Activated naive CD8-positive, alpha-beta T cell (primary cell): ENCODE measurements around the gene DUSP6.
A peak's percentile ranks its signal among the peaks of the same experiment; 100 is the strongest.

Source experiments
- H3K27ac Mint-ChIP-seq: one replicate; pipeline ENCODE4 v1.8.0; 2021; ENCODE audit warnings: mixed read lengths
- H3K27me3 Mint-ChIP-seq: one replicate; pipeline ENCODE4 v1.8.0; 2021; ENCODE audit warnings: mixed read lengths
- H3K36me3 Mint-ChIP-seq: one replicate; pipeline ENCODE4 v1.8.0; 2021; ENCODE audit warnings: mixed read lengths
- H3K4me1 Mint-ChIP-seq: one replicate; pipeline ENCODE4 v1.8.0; 2021; ENCODE audit warnings: low read depth, mixed read lengths
- H3K4me3 Mint-ChIP-seq: one replicate; pipeline ENCODE4 v1.8.0; 2021; ENCODE audit warnings: mild to moderate bottlenecking, mixed read lengths
- H3K9me3 Mint-ChIP-seq: one replicate; pipeline ENCODE4 v1.8.0; 2021; ENCODE audit warnings: low read depth, mixed read lengths

The DUSP6 gene

GRCh38 chr12:89350630-89351488 is 1.4 kb downstream of the DUSP6 start:
- Mint-ChIP-seq H3K4me1 (peaks cover 63% of the 10 kb centered on the region), H3K36me3 (no peaks in the 10 kb centered on the region), H3K27me3 (peaks cover 2% of the 10 kb centered on the region), H3K9me3 (no peaks in the 10 kb centered on the region), H3K27ac (peak overlapping the region; percentile 70), H3K4me3 (peak overlapping the region; percentile 95)

GRCh38 chr12:89350260-89350629 is 2.1 kb downstream of the DUSP6 start:
- Mint-ChIP-seq H3K36me3 (no peaks in the 10 kb centered on the region), H3K27me3 (peaks cover 3% of the 10 kb centered on the region), H3K9me3 (no peaks in the 10 kb centered on the region), H3K27ac (no peak overlapping the region), H3K4me1 (peaks cover 60% of the 10 kb centered on the region), H3K4me3 (peak overlapping the region; percentile 95)

- H3K27me3 Mint-ChIP-seq, result peaks cover 4% of the 10 kb centered on the region
- no peaks in the 10 kb centered on the region for H3K9me3 Mint-ChIP-seq
- H3K36me3 Mint-ChIP-seq, result no peaks in the 10 kb centered on the region
- no peak overlapping the region for H3K27ac Mint-ChIP-seq
- H3K4me3 Mint-ChIP-seq, result peak overlapping the region; percentile 95
- peaks cover 56% of the 10 kb centered on the region for H3K4me1 Mint-ChIP-seq
Observed at GRCh38 chr12:89349814-89350213, 2.5 kb downstream of the DUSP6 start.

- H3K36me3 Mint-ChIP-seq, result no peaks in the 10 kb centered on the region
Observed at GRCh38 chr12:89348894-89349699, 3.2 kb downstream of the DUSP6 start.

GRCh38 chr12:89347325-89347829 is 4.9 kb downstream of the DUSP6 start:
- Mint-ChIP-seq H3K4me3 (no peak overlapping the region), H3K4me1 (peaks cover 44% of the 10 kb centered on the region), H3K27ac (no peak overlapping the region), H3K36me3 (no peaks in the 10 kb centered on the region), H3K9me3 (no peaks in the 10 kb centered on the region), H3K27me3 (peaks cover 7% of the 10 kb centered on the region)

More at GRCh38 chr12:89348894-89349699, 3.2 kb downstream of the DUSP6 start:
- Mint-ChIP-seq H3K27ac (no peak overlapping the region), H3K27me3 (peaks cover 6% of the 10 kb centered on the region), H3K4me3 (peak overlapping the region; percentile 95), H3K4me1 (peaks cover 50% of the 10 kb centered on the region), H3K9me3 (no peaks in the 10 kb centered on the region)

- Mint-ChIP-seq H3K27me3 (peaks cover 7% of the 10 kb centered on the region), H3K9me3 (no peaks in the 10 kb centered on the region), H3K4me3 (peak overlapping the region; percentile 53), H3K27ac (no peak overlapping the region), H3K4me1 (peaks cover 39% of the 10 kb centered on the region), H3K36me3 (no peaks in the 10 kb centered on the region)
Observed at GRCh38 chr12:89346741-89347324, 5.5 kb downstream of the DUSP6 start.

GRCh38 chr12:89345830-89346740 is 6.2 kb downstream of the DUSP6 start:
- H3K36me3 Mint-ChIP-seq, result no peaks in the 10 kb centered on the region
- no peak overlapping the region for H3K27ac Mint-ChIP-seq
- peak overlapping the region; percentile 53 for H3K4me3 Mint-ChIP-seq
- no peaks in the 10 kb centered on the region for H3K9me3 Mint-ChIP-seq
- peaks cover 7% of the 10 kb centered on the region for H3K27me3 Mint-ChIP-seq
- H3K4me1 Mint-ChIP-seq, result peaks cover 38% of the 10 kb centered on the region

- H3K4me3 Mint-ChIP-seq, result no peak overlapping the region
- H3K27ac Mint-ChIP-seq, result no peak overlapping the region
- H3K27me3 Mint-ChIP-seq, result peaks cover 5% of the 10 kb centered on the region
- peaks cover 31% of the 10 kb centered on the region for H3K4me1 Mint-ChIP-seq
- H3K36me3 Mint-ChIP-seq, result no peaks in the 10 kb centered on the region
- no peaks in the 10 kb centered on the region for H3K9me3 Mint-ChIP-seq
Observed at GRCh38 chr12:89345376-89345775, 6.9 kb downstream of the DUSP6 start.

GRCh38 chr12:89344862-89345202 is 7.5 kb downstream of the DUSP6 start:
- no peaks in the 10 kb centered on the region for H3K9me3 Mint-ChIP-seq
- no peak overlapping the region for H3K27ac Mint-ChIP-seq
- peaks cover 28% of the 10 kb centered on the region for H3K4me1 Mint-ChIP-seq
- no peak overlapping the region for H3K4me3 Mint-ChIP-seq
- H3K27me3 Mint-ChIP-seq, result peaks cover 5% of the 10 kb centered on the region
- H3K36me3 Mint-ChIP-seq, result no peaks in the 10 kb centered on the region

- Mint-ChIP-seq H3K27ac (no peak overlapping the region), H3K4me1 (peaks cover 26% of the 10 kb centered on the region), H3K36me3 (no peaks in the 10 kb centered on the region), H3K4me3 (no peak overlapping the region), H3K9me3 (no peaks in the 10 kb centered on the region), H3K27me3 (peaks cover 5% of the 10 kb centered on the region)
Observed at GRCh38 chr12:89344043-89344861, 8.0 kb downstream of the DUSP6 start.

- Mint-ChIP-seq H3K4me1 (peaks cover 21% of the 10 kb centered on the region), H3K27ac (no peak overlapping the region), H3K36me3 (no peaks in the 10 kb centered on the region), H3K4me3 (no peak overlapping the region), H3K27me3 (peaks cover 5% of the 10 kb centered on the region), H3K9me3 (no peaks in the 10 kb centered on the region)
Observed at GRCh38 chr12:89343127-89343526, 9.2 kb downstream of the DUSP6 start.

GRCh38 chr12:89340861-89341260 is 11.4 kb downstream of the DUSP6 start:
- peaks cover 5% of the 10 kb centered on the region for H3K27me3 Mint-ChIP-seq
- no peak overlapping the region for H3K4me3 Mint-ChIP-seq
- no peak overlapping the region for H3K27ac Mint-ChIP-seq
- H3K4me1 Mint-ChIP-seq, result peaks cover 4% of the 10 kb centered on the region
- no peaks in the 10 kb centered on the region for H3K9me3 Mint-ChIP-seq
- H3K36me3 Mint-ChIP-seq, result no peaks in the 10 kb centered on the region

GRCh38 chr12:89339526-89339925 is 12.8 kb downstream of the DUSP6 start:
- no peak overlapping the region for H3K27ac Mint-ChIP-seq

More at GRCh38 chr12:89339526-89339925, 12.8 kb downstream of the DUSP6 start:
- Mint-ChIP-seq H3K4me3 (no peak overlapping the region), H3K4me1 (peaks cover 5% of the 10 kb centered on the region), H3K36me3 (peaks cover 2% of the 10 kb centered on the region), H3K9me3 (no peaks in the 10 kb centered on the region), H3K27me3 (peaks cover 2% of the 10 kb centered on the region)
